Tibial artery (tissue), 4 donors: ENCODE data around the gene HCCS.

ENCODE experiments used
- DNase-seq, 2 donors: peaks; one replicate each; pipeline ENCODE4 v3.0.0-alpha.2; 2019
- H3K27ac ChIP-seq, 2 donors: fragments of 200-600 bp; sonication (generic) in 1 of 2; 1 replicate in 1 of 2; 2 replicates in 1 of 2; pipeline ENCODE4 v1.5.1; 2018 to 2019; ENCODE audit warnings: mild to moderate bottlenecking in 1 of 2
- H3K27me3 ChIP-seq, 2 donors: fragments of 200-600 bp; sonication (generic) in 1 of 2; one replicate each; pipeline versions ENCODE4 v1.5.1 to v1.6.0; 2016 to 2019
- H3K36me3 ChIP-seq, 3 donors: fragments of 200-600 bp; sonication (generic) in 2 of 3; one replicate each; pipeline ENCODE4 v1.5.1; 2016 to 2019; ENCODE audit warnings: mild to moderate bottlenecking in 2 of 3
- H3K4me1 ChIP-seq, 4 donors: fragments of 200-600 bp; sonication (generic) in 2 of 4; 1 replicate in 3 of 4; 2 replicates in 1 of 4; pipeline ENCODE4 v1.5.1; 2016 to 2019
- H3K4me3 ChIP-seq, 2 donors: fragments of 200-600 bp; sonication (generic) in 1 of 2; 1 replicate in 1 of 2; 2 replicates in 1 of 2; pipeline ENCODE4 v1.5.1; 2018 to 2019; ENCODE audit warnings: mild to moderate bottlenecking in 2 of 2
- H3K9me3 ChIP-seq, 3 donors: fragments of 200-600 bp; sonication (generic) in 1 of 3; one replicate each; pipeline ENCODE4 v1.5.1; 2016 to 2019
- CTCF ChIP-seq, 2 experiments: fragments of 200-600 bp in 1 of 2; fragments of 450-650 bp in 1 of 2; IDR thresholded peaks; one replicate each; pipeline ENCODE4 v1.5.1; 2017 to 2019; ENCODE audit warnings: antibody characterized with exemption in 2 of 2, mild to moderate bottlenecking in 1 of 2, moderate library complexity in 1 of 2
- intact Hi-C: fragments of 100-400 bp; cut with DNase I; formaldehyde crosslinking; loops from one replicate; pipeline ENCODE4 v1.15.0; 2023; ENCODE audit warnings: low total_unique reads

The HCCS gene

GRCh38 chrX:11080741-11081305, 30.3 kb upstream of the HCCS start:
- Histone ChIP-seq H3K4me3 (no peak overlapping the region), H3K4me1 (no peaks in the 10 kb centered on the region), H3K36me3 (no peaks in the 10 kb centered on the region), H3K27ac (no peak overlapping the region), H3K9me3 (no peaks in the 10 kb centered on the region), H3K27me3 (no peaks in the 10 kb centered on the region)
- no peak for DNase-seq
- no peak for TF ChIP-seq CTCF (IDR thresholded peaks at IDR 0.05)
- intact Hi-C loops = no loop called here

- no peaks in the 10 kb centered on the region for H3K9me3 ChIP-seq
- H3K4me1 ChIP-seq = no peaks in the 10 kb centered on the region
- TF ChIP-seq CTCF (IDR thresholded peaks at IDR 0.05) = no peak
- DNase-seq = no peak
- intact Hi-C loops = no loop called here
- H3K4me3 ChIP-seq = no peak overlapping the region
- no peak overlapping the region for H3K27ac ChIP-seq
- no peaks in the 10 kb centered on the region for H3K36me3 ChIP-seq
- no peaks in the 10 kb centered on the region for H3K27me3 ChIP-seq
Observed at GRCh38 chrX:11081511-11081910, 29.6 kb upstream of the HCCS start.

GRCh38 chrX:11085305-11085704, 25.8 kb upstream of the HCCS start:
- H3K4me1 ChIP-seq = no peaks in the 10 kb centered on the region
- DNase-seq = no peak
- intact Hi-C loops = no loop called here
- peaks cover 0 to 17% (median 5%) of the 10 kb centered on the region in 3 donors for H3K9me3 ChIP-seq
- no peak overlapping the region for H3K4me3 ChIP-seq
- no peak for TF ChIP-seq CTCF (IDR thresholded peaks at IDR 0.05)
- no peaks in the 10 kb centered on the region for H3K27me3 ChIP-seq
- H3K36me3 ChIP-seq = no peaks in the 10 kb centered on the region
- H3K27ac ChIP-seq = no peak overlapping the region

- H3K27me3 ChIP-seq = no peaks in the 10 kb centered on the region
- no peak overlapping the region for H3K4me3 ChIP-seq
- peaks cover 0 to 19% (median 5%) of the 10 kb centered on the region in 3 donors for H3K9me3 ChIP-seq
- no peaks in the 10 kb centered on the region for H3K36me3 ChIP-seq
- intact Hi-C loops = no loop called here
- H3K4me1 ChIP-seq = no peaks in the 10 kb centered on the region
- no peak for DNase-seq
- TF ChIP-seq CTCF (IDR thresholded peaks at IDR 0.05) = no peak
- no peak overlapping the region for H3K27ac ChIP-seq
Observed at GRCh38 chrX:11089802-11090201, 21.3 kb upstream of the HCCS start.

GRCh38 chrX:11097933-11098332, 13.2 kb upstream of the HCCS start:
- DNase-seq = no peak
- no peak overlapping the region for H3K4me3 ChIP-seq
- no peak overlapping the region for H3K27ac ChIP-seq
- H3K4me1 ChIP-seq = peaks cover 0 to 17% (median 3%) of the 10 kb centered on the region in 4 donors
- no peaks in the 10 kb centered on the region for H3K36me3 ChIP-seq
- no peak for TF ChIP-seq CTCF (IDR thresholded peaks at IDR 0.05)
- no peaks in the 10 kb centered on the region for H3K9me3 ChIP-seq
- H3K27me3 ChIP-seq = no peaks in the 10 kb centered on the region
- intact Hi-C loops = no loop called here

- H3K4me3 ChIP-seq = no peak overlapping the region
- no peaks in the 10 kb centered on the region for H3K27me3 ChIP-seq
- DNase-seq = no peak
- H3K36me3 ChIP-seq = no peaks in the 10 kb centered on the region
- peaks cover 0 to 17% (median 3%) of the 10 kb centered on the region in 4 donors for H3K4me1 ChIP-seq
- TF ChIP-seq CTCF (IDR thresholded peaks at IDR 0.05) = no peak
- H3K27ac ChIP-seq = no peak overlapping the region
- intact Hi-C loops = no loop called here
- H3K9me3 ChIP-seq = no peaks in the 10 kb centered on the region
Observed at GRCh38 chrX:11099465-11099864, 11.7 kb upstream of the HCCS start.
